Esophagus muscularis mucosa (tissue), 4 donors: ENCODE data around the gene KHK. TPM values are rescaled to one million over a fixed set of nuclear protein-coding genes. Genes with fewer than 3 reads are reported as not detected.

Experiments used
- DNase-seq: peaks from one replicate; pipeline ENCODE4 v3.0.0-alpha.2; 2017; ENCODE audit errors: extremely low spot score
- H3K27ac ChIP-seq, 4 donors: fragments of 200-600 bp; sonication (generic); replicated peaks in 1 of 4; 1 replicate in 3 of 4; 2 replicates in 1 of 4; pipeline ENCODE4 v1.5.1; 2016 to 2019; ENCODE audit warnings: mild to moderate bottlenecking in 1 of 4
- H3K27me3 ChIP-seq, 4 donors: fragments of 200-600 bp; sonication (generic); one replicate each; pipeline versions ENCODE4 v1.5.1 to v1.6.0; 2016 to 2019
- H3K36me3 ChIP-seq, 4 donors: fragments of 200-600 bp; sonication (generic); one replicate each; pipeline ENCODE4 v1.5.1; 2016 to 2019
- H3K4me1 ChIP-seq, 4 donors: fragments of 200-600 bp; sonication (generic); one replicate each; pipeline ENCODE4 v1.5.1; 2016 to 2019
- H3K4me3 ChIP-seq, 4 donors: fragments of 200-600 bp; sonication (generic); 1 replicate in 2 of 4; 2 replicates in 2 of 4; pipeline ENCODE4 v1.5.1; 2016 to 2019; ENCODE audit warnings: mild to moderate bottlenecking in 4 of 4, moderate library complexity in 1 of 4
- H3K9me3 ChIP-seq, 4 donors: fragments of 200-600 bp; sonication (generic); 1 replicate in 3 of 4; 2 replicates in 1 of 4; pipeline ENCODE4 v1.5.1; 2016 to 2019
- CTCF ChIP-seq, 3 experiments: fragments of 200-600 bp in 2 of 3; fragments of 450-650 bp in 1 of 3; sonication (generic) in 2 of 3; IDR thresholded peaks; one replicate each; pipeline ENCODE4 v1.5.1; 2017 to 2019; ENCODE audit warnings: antibody characterized with exemption in 3 of 3, mild to moderate bottlenecking in 2 of 3, moderate library complexity in 1 of 3
- EP300 ChIP-seq: sonication (generic); formaldehyde crosslinking; IDR thresholded peaks from one replicate; pipeline ENCODE4 v1.6.1; 2017; ENCODE audit warnings: antibody characterized with exemption
- POLR2A ChIP-seq: fragments of 450-650 bp; IDR thresholded peaks from one replicate; pipeline ENCODE4 v1.6.1; 2017; ENCODE audit warnings: antibody characterized with exemption, moderate library complexity, mild to moderate bottlenecking, low read depth
- POLR2AphosphoS5 ChIP-seq, 2 donors: sonication (generic); formaldehyde crosslinking; IDR thresholded peaks; one replicate each; pipeline ENCODE4 v1.6.1; 2017; ENCODE audit warnings: antibody characterized with exemption in 2 of 2
- WGBS: methylation state at CpG from one replicate; pipeline ENCODE4 v1.1.5; 2018; 5-methylcytosine and 5-hydroxymethylcytosine counted together
- intact Hi-C: fragments of 100-400 bp; cut with DNase I; formaldehyde crosslinking; loops from one replicate; pipeline ENCODE4 v1.15.1; 2023
- total RNA-seq, 4 donors: library from RNA; depleted of rRNA; stranded (reverse); fragments of >200 nt; gene quantifications; one replicate each; pipeline versions ENCODE4 v1.1.0 to v1.2.1, GENCODE V29; 2016

The KHK gene
- total RNA-seq, 4 donors from 2014 or later: 1.2 to 6.3 (median 1.7) TPM

GRCh38 chr2:27126252-27126710 lies 39.7 kb downstream of the KHK start:
- H3K27me3 ChIP-seq: no peaks in the 10 kb centered on the region
- H3K4me1 ChIP-seq: peaks cover 3 to 12% (median 11%) of the 10 kb centered on the region in 4 donors
- H3K27ac ChIP-seq: no peak overlapping the region
- H3K9me3 ChIP-seq: no peaks in the 10 kb centered on the region
- no peak overlapping the region for H3K4me3 ChIP-seq
- 65% methylated on average over 5 of the region's 5 CpGs for WGBS
- no peak for DNase-seq
- intact Hi-C loops: no loop called here
- TF ChIP-seq POLR2A (no peak), EP300 (no peak), POLR2AphosphoS5 (IDR thresholded peaks at IDR 0.05) (no peak), CTCF (IDR thresholded peaks at IDR 0.05) (no peak)
- peaks cover 10 to 24% (median 19%) of the 10 kb centered on the region in 4 donors for H3K36me3 ChIP-seq

- no peaks in the 10 kb centered on the region for H3K27me3 ChIP-seq
- 89% methylated on average over 7 of the region's 9 CpGs for WGBS
- peaks cover 24 to 39% (median 34%) of the 10 kb centered on the region in 4 donors for H3K36me3 ChIP-seq
- TF ChIP-seq CTCF (IDR thresholded peaks at IDR 0.05): no peak
- no peak overlapping the region for H3K4me3 ChIP-seq
- H3K4me1 ChIP-seq: peaks cover 5 to 21% (median 18%) of the 10 kb centered on the region in 4 donors
- intact Hi-C loops: no loop called here
- no peak for DNase-seq
- H3K9me3 ChIP-seq: no peaks in the 10 kb centered on the region
- H3K27ac ChIP-seq: no peak overlapping the region
These were observed 41.5 kb downstream of the KHK start for GRCh38 chr2:27127883-27128667.

- Histone ChIP-seq H3K27ac (no peak overlapping the region), H3K36me3 (peaks cover 24 to 39% (median 34%) of the 10 kb centered on the region in 4 donors), H3K27me3 (no peaks in the 10 kb centered on the region), H3K4me1 (peaks cover 11 to 24% (median 19%) of the 10 kb centered on the region in 4 donors), H3K9me3 (no peaks in the 10 kb centered on the region), H3K4me3 (no peak overlapping the region)
- intact Hi-C loops: no loop called here
- TF ChIP-seq POLR2A: no peak
- TF ChIP-seq CTCF (IDR thresholded peaks at IDR 0.05): no peak
- TF ChIP-seq EP300: no peak
- no peak for TF ChIP-seq POLR2AphosphoS5 (IDR thresholded peaks at IDR 0.05)
- no peak for DNase-seq
- WGBS: 80% methylated on average over 11 of the region's 11 CpGs
These were observed 42.3 kb downstream of the KHK start for GRCh38 chr2:27128668-27129571.

- H3K4me1 ChIP-seq: peaks cover 9 to 23% (median 18%) of the 10 kb centered on the region in 4 donors
- intact Hi-C loops: no loop called here
- TF ChIP-seq POLR2A: no peak
- TF ChIP-seq POLR2AphosphoS5 (IDR thresholded peaks at IDR 0.05): no peak
- TF ChIP-seq CTCF (IDR thresholded peaks at IDR 0.05): no peak
- no peak for TF ChIP-seq EP300
- H3K27ac ChIP-seq: no peak overlapping the region
- WGBS: 88% methylated on average over 10 of the region's 10 CpGs
- no peak for DNase-seq
- H3K36me3 ChIP-seq: peaks cover 24 to 39% (median 34%) of the 10 kb centered on the region in 4 donors
- no peak overlapping the region for H3K4me3 ChIP-seq
- H3K9me3 ChIP-seq: no peaks in the 10 kb centered on the region
- H3K27me3 ChIP-seq: no peaks in the 10 kb centered on the region
These were observed 43.8 kb downstream of the KHK start for GRCh38 chr2:27130396-27130795.
